ENCODE data around the gene CDKL1.

Gene CDKL1

GRCh38 chr14:50396631-50397389 lies at the start of gene CDKL1:
Gene CDKL1 (minus strand): TSS chr14:50396881. CDS start chr14:50395868, 1,013 bp downstream.
- DNase-seq = peak; percentile 76

DNA sequence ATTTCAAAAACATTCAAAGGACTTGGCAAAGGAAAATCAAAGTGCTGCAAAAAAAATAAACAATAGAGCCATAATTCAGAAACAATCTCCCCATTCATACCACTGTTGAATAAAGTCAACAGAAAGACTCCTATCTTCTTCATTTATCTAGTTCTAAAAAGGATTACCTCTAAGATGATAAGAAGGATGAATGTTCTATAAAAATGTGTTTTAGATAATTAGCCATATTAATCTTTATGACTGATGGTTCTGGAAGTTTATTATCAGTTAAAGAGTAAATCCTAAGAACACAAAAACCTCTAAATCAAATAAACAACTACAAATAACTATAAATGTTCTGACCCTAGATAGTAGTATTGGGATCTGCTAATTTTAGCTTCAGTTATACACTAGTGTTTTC lies 37.8 kb upstream of the CDKL1 start:
- no peak for DNase-seq

GRCh38 chr14:50432131-50432530 lies 35.5 kb upstream of the CDKL1 start:
- DNase-seq = no peak

GRCh38 chr14:50425816-50426215 lies 29.1 kb upstream of the CDKL1 start:
- DNase-seq = no peak

DNA sequence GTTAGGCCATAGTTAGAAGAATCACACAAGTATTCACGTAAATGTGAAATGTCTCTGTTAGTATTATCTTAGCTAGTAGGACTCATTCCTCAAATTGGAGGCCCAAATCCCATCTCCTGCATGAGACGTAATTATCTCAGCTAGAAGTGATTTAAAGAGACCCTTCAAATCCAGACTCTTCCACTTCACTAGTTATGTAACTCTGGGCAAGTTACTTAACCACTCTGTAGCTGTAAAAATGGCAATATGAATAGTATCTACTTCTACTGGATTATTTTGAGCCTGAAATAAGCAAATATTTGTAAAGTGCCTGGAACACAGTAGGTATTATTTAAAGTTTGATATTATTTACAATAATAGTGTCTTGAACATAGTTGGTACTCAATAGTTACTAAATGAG lies 28.4 kb upstream of the CDKL1 start:
- no peak for DNase-seq

- DNase-seq = no peak
Measured at GRCh38 chr14:50423529-50423928, 26.8 kb upstream of the CDKL1 start.

GRCh38 chr14:50421499-50421898 lies 24.8 kb upstream of the CDKL1 start:
- DNase-seq = no peak

GRCh38 chr14:50417853-50418252 lies 21.2 kb upstream of the CDKL1 start:
- no peak for DNase-seq

DNA sequence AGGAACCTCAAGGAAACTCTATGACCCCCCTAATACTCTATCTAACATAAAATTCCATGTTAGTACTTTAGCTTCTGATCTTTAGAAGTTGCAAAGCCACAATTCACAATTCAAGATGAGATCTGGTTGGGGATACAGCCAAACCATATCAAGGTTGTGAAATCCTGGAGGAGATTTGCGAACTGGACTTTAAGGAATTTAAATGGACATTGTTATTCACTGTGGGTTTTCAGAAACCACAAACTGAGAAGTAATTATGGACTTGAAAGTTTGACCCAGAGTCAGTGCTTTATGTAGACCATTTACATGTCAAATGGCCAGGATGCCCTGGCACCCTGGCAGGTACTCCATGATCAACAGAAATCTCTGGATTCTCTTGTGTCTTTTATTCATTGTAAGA lies 14.2 kb upstream of the CDKL1 start:
- no peak for DNase-seq

DNA sequence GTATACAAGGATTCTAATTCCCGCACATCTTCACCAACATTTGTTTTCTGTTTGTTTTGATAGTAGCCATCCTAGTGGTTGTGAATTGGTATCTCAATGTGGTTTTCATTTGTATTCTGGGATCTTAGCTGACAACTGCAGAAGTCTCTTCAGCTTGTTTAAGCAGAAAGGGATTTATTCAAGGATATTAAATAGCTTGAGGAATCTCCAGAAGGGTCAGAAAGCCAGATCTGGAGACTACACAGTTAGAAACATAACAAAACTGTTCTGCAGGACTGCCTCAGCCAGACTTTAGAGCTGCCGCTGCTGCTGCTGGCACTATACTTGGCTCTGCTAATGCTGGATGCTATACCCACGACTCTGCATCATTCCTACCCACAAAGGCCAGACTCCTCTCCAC lies 13.4 kb upstream of the CDKL1 start:
- DNase-seq = no peak

DNA sequence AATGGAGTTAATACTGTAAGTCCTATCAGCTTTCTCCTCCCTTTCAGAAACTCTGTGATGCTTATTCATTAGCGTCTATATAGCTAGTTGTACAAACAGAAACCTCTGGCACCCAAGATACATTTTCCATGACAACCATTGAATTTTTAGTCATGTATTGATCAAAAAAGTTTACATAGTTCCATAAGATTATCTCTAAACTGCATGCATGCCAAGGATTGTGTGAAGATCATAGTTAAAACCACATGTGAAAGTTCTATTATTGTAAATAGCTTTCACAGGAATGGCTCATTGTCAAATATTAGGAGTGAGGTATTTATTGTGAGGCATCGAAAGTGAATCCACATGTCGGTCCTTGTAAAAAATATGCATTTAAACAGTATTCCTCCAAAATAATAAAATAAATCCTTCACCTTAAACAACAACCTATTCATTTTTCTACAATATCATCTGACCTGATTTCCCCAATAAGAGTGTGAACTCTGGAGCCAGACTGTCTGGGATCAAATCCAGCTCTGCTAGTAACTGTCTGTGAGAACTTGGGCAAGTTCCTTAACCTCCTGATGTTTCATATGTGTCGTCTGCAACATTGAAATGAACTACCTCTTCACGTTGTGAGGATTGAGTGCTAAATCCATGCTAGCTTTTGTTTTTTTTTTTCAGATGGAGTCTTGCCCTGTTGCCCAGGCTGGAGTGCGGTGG lies 10.6 kb upstream of the CDKL1 start:
- DNase-seq = no peak

GRCh38 chr14:50403419-50403818 lies 6.7 kb upstream of the CDKL1 start:
- DNase-seq = no peak

DNA sequence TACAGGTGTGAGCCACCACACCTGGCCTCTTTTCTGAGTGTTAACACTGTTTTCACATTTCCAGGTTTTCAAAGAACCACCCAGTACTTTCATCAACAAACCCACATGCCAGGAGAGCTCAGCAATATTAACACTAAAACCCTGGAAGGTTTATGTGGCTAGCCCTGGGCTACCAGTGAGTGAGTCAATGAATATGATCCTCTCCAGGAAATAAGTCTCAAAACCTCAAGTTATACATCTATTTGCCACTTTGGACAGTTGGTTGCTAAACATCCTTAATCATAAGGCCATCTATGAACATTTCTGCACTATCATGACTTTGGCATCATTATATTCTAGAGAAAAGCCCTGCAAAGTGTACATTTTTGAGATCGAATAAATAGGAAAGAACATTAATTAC lies 6.3 kb upstream of the CDKL1 start:
- no peak for DNase-seq

DNA sequence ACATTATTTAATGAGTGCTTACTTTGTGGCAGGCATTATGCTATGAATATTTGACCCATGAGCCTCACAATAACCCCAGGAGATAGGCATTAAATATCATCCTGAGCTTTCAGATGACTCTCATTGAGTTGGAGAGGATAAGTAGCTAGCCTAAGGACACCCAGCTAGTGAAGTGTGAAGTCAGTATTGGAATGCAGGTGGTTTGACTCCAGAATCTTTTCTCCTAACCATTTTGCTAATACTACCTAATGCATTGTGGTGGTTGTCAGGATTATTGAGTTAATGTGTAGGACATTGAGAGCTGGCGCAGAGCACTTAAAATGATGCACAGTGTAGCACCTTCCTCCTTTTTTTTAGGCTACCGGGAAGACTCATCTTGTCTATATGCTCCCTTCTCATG lies 3.8 kb upstream of the CDKL1 start:
- no peak for DNase-seq

DNA sequence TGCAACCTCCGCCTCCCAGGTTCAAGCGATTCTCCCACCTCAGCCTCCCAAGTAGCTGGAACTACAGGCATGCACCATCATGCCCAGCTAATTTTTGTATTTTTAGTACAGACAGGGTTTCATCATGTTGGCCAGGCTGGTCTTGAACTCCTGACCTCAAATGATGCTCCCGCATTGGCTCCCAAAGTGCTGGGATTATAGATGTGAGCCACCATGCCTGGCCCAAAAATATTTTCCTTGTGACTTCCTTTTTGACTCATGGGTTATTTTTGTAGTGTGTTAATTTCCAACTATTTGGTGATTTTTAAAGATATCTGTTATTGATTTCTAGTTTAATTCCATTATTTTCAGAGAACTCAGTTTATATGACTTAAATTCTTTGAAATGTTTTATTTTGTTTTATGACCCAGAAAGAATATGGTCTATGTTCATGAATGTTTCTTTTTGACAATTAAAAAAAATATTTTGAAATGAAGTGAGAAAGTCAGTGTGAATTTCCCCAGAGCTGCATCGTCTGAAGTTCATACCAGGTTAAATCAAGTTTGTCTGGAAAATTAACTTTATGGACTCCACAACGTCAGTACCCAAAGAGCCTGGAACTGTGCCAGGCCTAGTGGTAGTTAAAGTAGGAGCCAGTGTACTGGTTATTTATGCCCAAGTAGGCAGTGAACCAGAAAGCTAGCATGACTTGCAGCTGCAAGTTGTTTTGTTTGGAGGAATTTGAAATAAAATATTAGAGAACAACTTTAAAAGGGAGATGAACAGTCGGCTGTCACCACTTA lies 2.8 kb upstream of the CDKL1 start:
- no peak for DNase-seq

DNA sequence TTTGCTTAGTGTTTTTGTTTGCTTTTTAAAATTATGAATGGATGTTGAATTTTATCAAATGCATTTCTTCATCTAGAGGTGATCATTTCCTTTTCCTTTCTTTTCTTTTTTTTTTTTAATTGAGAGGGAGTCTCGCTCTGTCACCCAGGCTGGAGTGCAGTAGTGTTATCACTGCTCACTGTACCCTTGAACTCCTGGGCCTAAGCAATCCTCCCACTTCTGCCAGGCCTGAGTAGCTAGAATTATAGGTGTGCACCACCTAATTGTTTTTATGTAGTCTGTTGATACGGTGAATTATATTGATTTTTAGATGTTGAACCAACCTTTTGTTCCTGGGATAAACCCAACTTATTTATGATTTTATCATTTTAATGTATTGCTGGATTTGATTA lies 1.5 kb upstream of the CDKL1 start:
- DNase-seq = no peak

DNA sequence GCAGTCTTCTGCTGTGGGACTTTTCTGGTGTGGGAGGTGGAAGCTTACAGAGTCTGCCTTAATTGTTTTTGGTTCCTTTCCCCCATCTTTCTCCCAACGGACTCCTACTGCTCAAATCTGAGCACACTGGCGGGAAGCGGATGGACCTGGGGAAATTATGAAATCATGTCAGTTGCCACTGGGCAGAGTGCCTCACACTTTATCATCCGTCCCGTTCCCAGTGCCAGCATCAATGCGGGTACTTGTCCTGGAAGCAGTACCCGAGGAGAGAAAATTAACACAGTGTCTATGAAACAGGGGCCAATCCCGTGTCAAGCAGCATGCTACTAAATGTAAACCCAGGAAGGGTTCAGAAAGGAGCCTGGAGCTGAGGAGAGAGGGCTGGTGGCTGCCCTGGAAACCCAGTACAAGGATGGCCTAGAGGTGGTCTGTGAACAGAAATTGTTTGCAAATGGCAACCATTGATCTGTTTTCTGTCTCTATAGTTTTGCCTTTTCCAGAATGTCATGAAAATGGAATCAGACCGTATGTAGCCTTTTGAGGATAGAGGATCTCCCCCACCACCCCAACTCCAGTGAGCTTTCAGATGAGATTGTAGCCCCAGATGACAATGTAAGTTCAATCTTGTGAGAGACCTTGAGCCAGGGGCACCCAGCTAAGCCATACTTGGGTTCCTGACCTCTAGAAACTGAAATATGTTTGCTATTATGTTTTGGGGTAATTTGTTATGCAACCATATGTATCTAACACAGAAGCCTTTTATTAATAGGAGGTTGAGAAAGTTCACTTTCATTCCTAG lies 908 bp upstream of the CDKL1 start:
- peak; percentile 44 for DNase-seq

DNA sequence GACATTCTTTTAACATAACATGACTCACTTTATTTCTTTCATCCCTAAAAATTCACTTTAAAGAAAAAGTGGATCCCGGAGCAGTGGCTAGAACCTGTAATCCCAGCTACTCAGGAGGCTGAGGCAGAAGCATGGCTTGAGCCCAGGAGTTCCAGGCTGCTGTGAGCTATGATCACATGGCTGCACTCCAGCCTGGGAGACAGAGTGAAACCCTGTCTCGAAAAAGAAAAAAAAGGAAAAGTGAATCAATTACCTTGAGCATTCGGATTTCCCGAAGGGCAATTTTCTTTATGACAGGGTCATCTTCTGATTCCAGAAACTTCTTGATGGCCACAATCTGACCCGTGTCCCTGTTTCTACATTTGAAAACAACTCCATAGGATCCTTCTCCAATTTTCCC lies 1.2 kb downstream of the CDKL1 start:
- DNase-seq = no peak

- DNase-seq = no peak
Measured at GRCh38 chr14:50394713-50395112, 2.0 kb downstream of the CDKL1 start.

- no peak for DNase-seq
Measured at GRCh38 chr14:50389668-50390441, 6.8 kb downstream of the CDKL1 start.

DNA sequence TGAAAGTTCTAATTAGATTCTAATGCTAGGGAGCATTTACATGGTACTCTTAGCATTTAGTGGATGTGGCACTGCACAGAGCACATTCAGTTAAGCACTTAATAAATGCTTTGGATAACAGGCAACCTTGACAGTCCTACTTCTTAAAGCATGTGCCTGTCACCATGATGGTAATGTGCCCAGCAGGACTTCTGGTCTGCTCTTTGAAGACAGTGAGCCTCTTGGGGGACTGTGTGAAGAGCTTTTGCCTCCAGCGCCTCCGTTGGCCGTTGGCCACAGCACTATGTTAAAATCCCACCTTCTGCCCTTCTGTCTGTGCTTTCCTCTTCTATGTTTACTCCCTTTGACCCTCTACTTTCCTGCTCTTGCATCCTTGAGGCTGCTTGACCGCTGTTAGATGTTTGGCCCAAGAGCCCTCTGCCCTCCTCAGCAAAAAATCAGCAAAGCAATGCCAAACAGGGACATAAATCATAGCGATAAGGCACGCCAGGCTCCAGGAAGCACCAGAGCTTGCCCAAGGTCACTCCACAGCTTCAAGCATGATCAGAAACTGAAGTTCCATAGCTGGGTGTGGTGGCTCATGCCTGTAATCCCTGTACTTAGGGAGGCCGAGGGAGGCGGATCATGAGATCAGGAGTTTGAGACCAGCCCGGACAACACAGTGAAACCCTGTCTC lies 8.3 kb downstream of the CDKL1 start:
- DNase-seq = no peak

DNA sequence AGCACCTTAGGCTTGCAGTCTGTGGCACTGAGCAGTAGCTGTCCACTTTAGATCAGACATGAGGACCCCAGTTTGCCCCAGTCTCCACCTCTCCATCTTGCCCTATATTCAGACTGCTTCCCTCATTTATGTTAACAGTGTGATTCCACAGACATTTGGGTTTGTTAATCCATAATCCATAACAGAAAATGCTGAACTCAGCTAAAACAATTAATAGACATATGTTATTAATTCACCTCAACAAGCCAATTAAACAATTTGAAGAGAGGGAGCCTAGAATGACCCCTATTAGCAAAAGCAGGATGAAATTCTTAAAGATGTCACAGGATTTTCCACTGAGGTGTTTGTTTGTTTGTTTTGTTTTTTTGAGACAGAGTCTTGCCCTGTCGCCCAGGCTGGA lies 9.1 kb downstream of the CDKL1 start:
- no peak for DNase-seq
